ENCODE measurements around the gene U2AF1L4.
"Not testable (repeated sequence)": the region's sequence is repeated elsewhere in the genome, so short reads cannot be mapped to it uniquely, and the experiment has no call there.

Gene U2AF1L4

DNA sequence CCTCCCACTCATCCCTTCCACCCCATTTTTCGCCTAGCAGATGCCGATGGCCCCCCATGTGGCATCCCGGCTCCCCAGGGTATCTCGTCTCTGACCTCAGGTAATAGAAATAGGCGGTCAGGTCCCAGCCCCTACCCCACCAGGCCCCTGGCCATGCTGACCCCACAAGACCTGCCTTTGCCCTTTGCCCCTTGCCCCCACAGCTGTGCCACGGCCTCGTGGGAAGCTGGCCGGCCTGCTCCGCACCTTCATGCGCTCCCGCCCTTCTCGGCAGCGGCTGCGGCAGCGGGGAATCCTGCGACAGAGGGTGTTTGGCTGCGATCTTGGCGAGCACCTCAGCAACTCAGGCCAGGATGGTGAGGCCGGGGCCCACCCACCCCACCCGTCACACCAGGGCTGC lies 35.5 kb upstream of the U2AF1L4 start:
- DNase-seq (ENCODE audit: low read depth in 3 of 3), result no peak

- no peak for DNase-seq (ENCODE audit: low read depth in 3 of 3)
Observed at GRCh38 chr19:35780058-35780457, 34.8 kb upstream of the U2AF1L4 start.

DNA sequence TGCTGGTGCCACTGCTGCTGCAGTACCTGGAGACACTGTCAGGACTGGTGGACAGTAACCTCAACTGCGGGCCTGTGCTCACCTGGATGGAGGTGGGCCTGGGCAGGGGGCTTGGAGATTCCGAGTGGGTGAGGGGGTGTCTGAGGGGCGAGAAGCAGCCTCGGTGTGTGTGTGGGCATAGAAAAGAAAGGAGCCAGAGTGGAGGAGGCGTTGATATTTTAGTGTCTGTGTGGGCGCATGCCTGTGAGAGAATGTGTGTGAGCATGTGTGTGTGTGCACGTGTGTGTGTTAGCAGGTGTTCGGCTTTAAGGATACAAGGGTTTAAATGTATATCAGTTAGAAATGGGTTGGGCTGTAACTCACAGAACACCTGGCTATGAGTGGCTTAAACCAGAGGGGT lies 33.8 kb upstream of the U2AF1L4 start:
- no peak for DNase-seq (ENCODE audit: low read depth in 3 of 3)

- no peak for DNase-seq (ENCODE audit: low read depth in 3 of 3)
Observed at GRCh38 chr19:35777961-35778360, 32.7 kb upstream of the U2AF1L4 start.

DNA sequence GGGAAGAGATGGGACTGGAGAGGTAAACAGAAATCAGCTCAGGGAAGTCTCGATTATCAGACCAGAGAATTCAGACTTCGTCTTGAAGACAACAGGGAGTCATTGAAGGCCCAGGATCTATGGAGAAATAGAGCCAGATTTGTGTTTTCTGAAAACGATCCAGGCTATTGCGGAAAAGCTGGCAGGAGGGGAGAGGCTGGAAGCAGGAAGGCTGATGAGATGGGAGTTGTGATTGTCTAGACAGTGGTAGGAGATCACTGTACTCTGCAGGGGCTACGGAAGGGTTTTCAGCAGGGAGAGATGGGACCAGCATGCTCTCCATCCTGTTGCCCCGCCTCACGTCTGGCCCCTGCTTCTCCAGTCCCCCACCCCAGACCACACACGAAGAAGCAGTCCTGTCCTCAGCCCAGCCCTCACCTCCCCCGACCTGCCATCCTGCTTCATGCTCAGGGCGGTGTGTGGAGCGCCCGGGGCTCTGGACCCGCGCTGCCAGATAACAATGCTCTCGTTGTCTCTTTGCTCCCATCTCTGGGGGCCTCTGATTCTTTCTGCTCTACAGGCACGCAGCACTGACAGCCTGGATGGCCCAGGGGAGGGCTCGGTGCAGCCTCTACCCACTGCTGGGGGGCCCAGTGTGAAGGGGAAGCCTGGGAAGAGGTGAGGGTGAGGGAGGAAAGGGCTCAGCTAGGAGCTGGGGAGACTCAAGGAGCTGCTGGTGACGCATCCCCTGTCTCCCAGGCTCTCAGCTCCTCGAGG lies 32.0 kb upstream of the U2AF1L4 start:
- no peak for DNase-seq (ENCODE audit: low read depth in 3 of 3)

DNA sequence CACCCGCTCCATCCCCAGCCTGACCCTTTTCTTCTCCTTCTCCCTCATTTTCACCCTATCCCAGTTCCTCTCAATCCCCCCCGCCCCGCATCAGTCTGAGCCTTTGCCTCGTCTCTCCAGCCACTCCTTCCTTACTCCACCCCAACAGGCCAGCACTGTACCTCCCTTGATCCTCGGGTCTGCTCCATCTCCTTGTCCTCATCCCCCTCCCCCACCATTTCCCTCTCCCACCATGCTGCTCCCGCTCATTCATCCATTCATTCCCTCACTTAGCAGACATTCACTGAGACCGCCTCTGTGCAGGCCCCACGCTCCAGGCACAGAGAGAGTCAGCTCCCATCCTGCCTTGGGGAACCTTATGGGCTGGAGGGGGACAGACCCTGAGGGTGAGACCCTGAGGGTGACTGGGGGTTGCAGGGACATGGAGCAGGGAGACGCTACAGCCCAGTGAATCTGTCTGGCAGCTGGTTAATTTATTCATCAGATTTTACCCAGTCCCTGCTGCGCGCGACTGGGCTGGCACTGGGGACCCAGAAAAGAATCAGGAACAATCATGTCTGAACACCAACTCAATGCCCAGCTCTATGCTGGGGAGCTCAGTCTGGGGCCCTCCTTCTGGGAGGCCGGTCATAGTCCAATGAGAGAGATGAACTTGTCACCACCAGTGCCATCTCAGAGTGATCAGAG lies 31.0 kb upstream of the U2AF1L4 start:
- no peak for DNase-seq (ENCODE audit: low read depth in 3 of 3)

DNA sequence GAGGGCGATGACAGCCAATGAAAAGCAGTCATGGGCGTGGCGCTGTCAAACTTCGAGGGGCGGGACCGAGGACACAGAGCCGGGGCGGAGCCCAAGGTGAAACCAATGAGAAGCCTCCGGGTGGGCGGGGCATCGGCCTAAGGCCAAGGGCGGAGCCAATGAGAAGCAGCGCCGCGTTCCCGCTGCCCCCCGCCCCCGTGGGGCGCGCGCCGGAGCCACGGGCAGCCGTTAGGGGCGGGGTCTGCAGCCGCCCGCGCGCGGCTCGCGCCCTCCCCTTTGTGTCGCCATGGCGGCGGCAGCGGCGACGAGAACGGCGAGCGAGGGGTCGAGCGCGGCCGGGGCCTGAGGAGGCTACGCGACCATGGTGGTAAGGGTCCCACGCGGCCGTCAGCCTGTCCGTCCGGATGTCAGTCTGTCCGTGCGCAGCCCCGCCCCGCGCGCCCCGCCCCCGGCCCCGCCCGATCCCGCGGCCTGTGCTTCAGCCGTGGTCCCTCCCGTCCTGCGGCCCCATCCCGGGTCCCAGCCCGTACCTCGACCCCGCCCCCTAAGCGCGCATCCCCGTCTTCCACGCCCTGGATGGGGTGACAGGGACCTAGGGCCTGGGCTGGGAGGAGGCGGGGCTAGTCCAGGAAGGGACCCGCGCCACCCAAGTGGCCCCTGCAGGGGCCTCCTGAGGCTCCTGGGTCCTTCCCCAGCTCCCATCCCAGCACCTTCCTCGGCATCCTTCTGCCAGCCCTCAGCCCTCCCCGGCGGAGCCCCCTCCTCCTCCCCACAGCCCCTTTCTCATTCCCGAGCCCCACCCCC lies 30.3 kb upstream of the U2AF1L4 start, which contains the start of gene ARHGAP33:
Gene ARHGAP33 (plus strand): TSS at position 267 of the 804 bp plus-strand sequence. CDS start 95 bp downstream, at position 362.
- peak; percentile 97 to 98 (median 97) for DNase-seq (ENCODE audit: low read depth in 3 of 3)

- DNase-seq (ENCODE audit: low read depth in 3 of 3), result no peak
Observed at GRCh38 chr19:35775046-35775297, 29.8 kb upstream of the U2AF1L4 start.

GRCh38 chr19:35774274-35775045 lies 29.2 kb upstream of the U2AF1L4 start:
- DNase-seq (ENCODE audit: low read depth in 3 of 3), result no peak

DNA sequence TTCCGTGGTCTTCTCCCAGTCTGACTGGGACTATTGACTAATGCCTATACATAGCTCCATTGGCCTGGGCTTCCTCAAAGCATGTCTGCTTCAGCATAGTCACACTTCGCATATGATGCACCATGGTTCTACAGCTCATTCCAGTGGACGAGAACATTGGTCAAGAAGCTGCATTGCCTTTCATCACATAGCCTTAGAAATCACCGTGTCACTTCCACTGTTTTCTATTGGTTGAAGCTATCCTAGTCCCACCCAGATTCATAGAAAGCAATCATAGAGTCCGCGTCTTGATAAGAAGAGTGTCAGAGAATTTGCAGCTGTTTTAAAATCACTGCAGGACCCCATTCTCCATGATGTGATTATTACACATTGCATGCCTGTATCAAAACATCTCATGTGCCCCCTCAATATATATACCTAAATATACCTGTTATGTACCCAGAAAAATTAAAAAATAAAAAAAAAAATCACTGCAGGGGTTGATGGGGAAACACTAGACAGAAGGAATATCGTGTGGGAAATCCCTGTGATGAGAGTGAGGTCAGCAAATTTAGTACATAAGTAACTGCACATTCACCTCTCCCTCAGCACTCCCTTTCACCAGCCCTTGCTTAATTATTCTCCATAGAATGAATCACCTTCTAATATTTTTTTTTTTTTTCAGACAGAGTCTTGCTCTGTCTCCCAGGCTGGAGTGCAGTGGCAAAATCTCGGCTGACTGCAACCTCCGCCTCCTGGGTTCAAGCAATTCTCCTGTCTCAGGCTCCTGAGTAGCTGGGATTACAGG lies 28.0 kb upstream of the U2AF1L4 start:
- no peak for DNase-seq (ENCODE audit: low read depth in 3 of 3)

GRCh38 chr19:35772362-35772761 lies 27.1 kb upstream of the U2AF1L4 start:
- not testable (repeated sequence) for DNase-seq (ENCODE audit: low read depth in 3 of 3)

DNA sequence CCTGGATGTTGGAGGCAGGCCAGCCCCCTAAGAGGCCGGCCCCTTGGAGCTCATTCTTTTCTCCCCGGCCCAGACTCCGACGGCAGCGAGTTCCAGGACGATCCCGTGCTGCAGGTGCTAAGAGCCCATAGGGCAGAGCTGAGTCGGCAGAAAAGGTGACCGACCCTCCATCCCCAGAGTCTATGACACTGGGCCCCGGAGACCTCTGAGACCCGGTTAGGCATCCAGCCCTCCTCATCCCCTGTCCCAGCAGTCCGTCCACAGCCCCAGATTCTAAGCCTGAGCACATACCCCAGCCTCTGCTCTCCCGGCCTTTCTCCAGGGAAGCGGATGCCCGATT lies 22.8 kb upstream of the U2AF1L4 start:
- no peak for DNase-seq (ENCODE audit: low read depth in 3 of 3)

GRCh38 chr19:35767288-35768081 lies 22.3 kb upstream of the U2AF1L4 start:
- no peak for DNase-seq (ENCODE audit: low read depth in 3 of 3)

DNA sequence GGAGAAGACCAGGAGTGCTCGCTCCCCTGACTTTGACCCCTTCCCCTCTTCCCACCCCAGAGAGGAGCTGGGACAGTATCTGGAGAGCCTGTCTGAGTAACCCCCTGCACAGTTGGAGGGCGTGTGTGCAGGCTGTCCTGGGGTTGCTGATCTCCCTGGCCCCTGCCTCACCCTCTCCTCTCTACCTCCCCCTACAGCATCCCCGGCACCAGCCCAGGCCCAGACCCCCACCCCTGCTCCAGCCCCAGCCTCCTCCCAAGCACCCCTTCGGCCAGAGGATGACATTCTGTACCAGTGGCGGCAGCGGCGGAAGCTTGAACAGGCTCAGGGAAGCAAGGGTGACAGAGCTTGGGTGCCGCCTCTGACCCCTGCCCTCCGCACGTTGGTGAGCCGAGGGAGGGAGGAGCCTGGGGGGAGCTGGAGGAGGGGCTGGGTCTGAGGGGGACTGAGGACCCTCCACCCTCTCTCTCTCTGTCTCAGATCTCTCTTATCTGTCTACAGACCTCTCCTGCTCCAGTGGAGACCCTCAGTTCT lies 21.4 kb upstream of the U2AF1L4 start:
- DNase-seq (ENCODE audit: low read depth in 3 of 3), result no peak

GRCh38 chr19:35764432-35765315 lies 19.5 kb upstream of the U2AF1L4 start:
- DNase-seq (ENCODE audit: low read depth in 3 of 3), result no peak

- DNase-seq (ENCODE audit: low read depth in 3 of 3), result no peak
Observed at GRCh38 chr19:35760711-35761349, 15.6 kb upstream of the U2AF1L4 start.

- DNase-seq (ENCODE audit: low read depth in 3 of 3), result no peak
Observed at GRCh38 chr19:35759697-35760096, 14.5 kb upstream of the U2AF1L4 start.

DNA sequence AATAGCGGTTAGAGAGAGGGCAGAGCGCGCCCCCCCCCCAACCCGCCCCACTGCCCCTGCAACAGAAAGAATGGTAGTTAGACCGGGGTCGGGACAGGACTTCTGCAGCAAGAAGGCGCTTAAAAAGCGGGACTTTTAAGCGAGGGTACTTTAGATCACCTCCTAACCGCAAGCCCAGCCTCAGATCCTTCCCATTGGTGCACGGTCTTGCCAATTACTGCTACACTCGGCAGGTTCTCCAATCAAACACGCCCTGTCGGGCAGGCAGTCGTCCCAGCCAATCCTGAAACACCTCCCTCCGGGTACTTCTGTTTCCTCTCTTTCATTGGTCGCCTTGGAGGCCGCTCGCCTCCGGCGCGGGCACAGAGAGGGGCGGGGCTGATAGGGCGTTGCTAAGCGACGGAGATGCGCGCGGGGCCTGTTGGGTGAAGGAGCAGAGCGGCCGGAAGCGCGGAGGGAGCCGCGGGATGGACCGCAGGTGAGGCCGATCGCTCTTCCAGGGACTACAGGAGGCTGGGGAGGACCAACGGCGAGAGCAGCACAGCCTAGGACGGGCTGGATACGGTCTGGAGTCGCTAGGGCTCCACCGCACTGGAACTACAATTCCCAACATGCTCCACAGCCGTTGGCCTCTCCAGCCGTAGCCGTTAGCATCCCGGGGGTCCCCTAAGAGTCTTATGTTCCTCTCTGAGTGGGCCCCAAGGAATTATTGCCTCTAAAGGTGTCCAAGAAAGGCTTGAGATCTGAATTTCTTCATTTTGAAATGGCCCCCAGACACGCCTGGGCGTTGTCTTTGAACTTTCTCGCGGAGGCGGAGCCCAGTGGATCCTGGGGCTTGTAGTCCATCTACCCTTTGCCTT lies 12.8 kb upstream of the U2AF1L4 start, which contains the start of gene PROSER3:
Gene PROSER3 (plus strand): TSS at position 428 of the 860 bp plus-strand sequence. CDS start 40 bp downstream, at position 468.
- peak; percentile 91 to 96 (median 95) for DNase-seq (ENCODE audit: low read depth in 3 of 3)

Measured in stimulated activated CD4-positive, alpha-beta T cell treated with anti-CD3 and anti-CD28 coated beads, TNF-alpha, amount 100 ng/mL, for 4 hours (primary cell).